Upper lobe of left lung (tissue), 6 donors: ENCODE results near the gene DCTN2. TPM values are rescaled to one million over a fixed set of nuclear protein-coding genes. Genes with fewer than 3 reads are reported as not detected.

ENCODE experiments used
- ATAC-seq, 2 donors: fragments of 200-7000 bp; cut with Tn5 transposase; one replicate each; pipeline ENCODE4 v1.9.1; 2022; ENCODE audit warnings: mild to moderate bottlenecking in 2 of 2, moderate library complexity in 2 of 2; ENCODE audit not compliant: low FRiP score in 2 of 2
- DNase-seq, 2 donors: peaks; one replicate each; pipeline ENCODE4 v3.0.0-alpha.2; 2019 to 2020
- H3K27ac ChIP-seq, 4 donors: fragments of 200-600 bp; sonication (generic); one replicate each; pipeline ENCODE4 v1.5.1; 2016 to 2019
- H3K27me3 ChIP-seq, 4 donors: fragments of 200-600 bp; sonication (generic); one replicate each; pipeline ENCODE4 v1.5.1; 2017 to 2019
- H3K36me3 ChIP-seq, 4 donors: fragments of 200-600 bp; sonication (generic); one replicate each; pipeline ENCODE4 v1.5.1; 2016 to 2019
- H3K4me1 ChIP-seq, 4 donors: fragments of 200-600 bp; sonication (generic); one replicate each; pipeline ENCODE4 v1.5.1; 2018 to 2019
- H3K4me3 ChIP-seq, 4 donors: fragments of 200-600 bp; sonication (generic); one replicate each; pipeline ENCODE4 v1.5.1; 2017 to 2019; ENCODE audit warnings: mild to moderate bottlenecking in 2 of 4, moderate library complexity in 1 of 4
- H3K9me3 ChIP-seq, 4 donors: fragments of 200-600 bp; sonication (generic); one replicate each; pipeline ENCODE4 v1.5.1; 2018 to 2019
- EP300 ChIP-seq, 4 donors: sonication (generic); formaldehyde crosslinking; IDR thresholded peaks; one replicate each; pipeline ENCODE4 v1.5.1; 2017; ENCODE audit warnings: antibody characterized with exemption in 4 of 4, control low read depth in 2 of 4
- POLR2A ChIP-seq, 4 donors: fragments of 450-650 bp; IDR thresholded peaks; one replicate each; pipeline ENCODE4 v1.5.1; 2016 to 2017; ENCODE audit warnings: antibody characterized with exemption in 4 of 4, mild to moderate bottlenecking in 2 of 4
- POLR2AphosphoS5 ChIP-seq, 2 donors: sonication (generic); formaldehyde crosslinking; IDR thresholded peaks; one replicate each; pipeline ENCODE4 v1.5.1; 2017; ENCODE audit warnings: antibody characterized with exemption in 2 of 2
- WGBS, 2 donors: methylation state at CpG; one replicate each; pipeline ENCODE4 v1.1.5; 2017 to 2018; 5-methylcytosine and 5-hydroxymethylcytosine counted together
- total RNA-seq, 6 donors: library from RNA; depleted of rRNA in 4 of 6; stranded (reverse); fragments of >200 nt in 4 of 6; gene quantifications; one replicate each; pipeline versions ENCODE4 v1.1.0 to v1.2.1, GENCODE V29; 2016 to 2021
- TF ChIP-seq, protein P1 (sequence below), 6 experiments: fragments of 450-650 bp in 4 of 6; fragments of 200-600 bp in 2 of 6; sonication (generic) in 2 of 6; IDR thresholded peaks; one replicate each; pipeline ENCODE4 v1.5.1; 2016 to 2019; ENCODE audit warnings: antibody characterized with exemption in 6 of 6
- donor health status: DM: no; HTN: no; CAD: no; lungs with moderate emphysema.
- donor health status: DM: no; HTN: yes; CAD: no; lungs with severe emphysema.

Gene DCTN2
- total RNA-seq, 6 donors from 2014 or later = 83.1 to 145 (median 110) TPM

GRCh38 chr12:57488402-57489156 is 58.4 kb downstream of the DCTN2 start:
- Histone ChIP-seq H3K4me1 (peaks cover 12 to 20% (median 15%) of the 10 kb centered on the region in 4 donors), H3K27ac (peak overlapping the region; percentile 77 to 88 (median 84)), H3K4me3 (peak overlapping the region; percentile 60 to 86 (median 78)), H3K36me3 (peaks cover 15 to 41% (median 29%) of the 10 kb centered on the region in 4 donors), H3K9me3 (no peaks in the 10 kb centered on the region), H3K27me3 (no peaks in the 10 kb centered on the region)
- TF ChIP-seq POLR2AphosphoS5 (IDR thresholded peaks at IDR 0.05) (no peak), EP300 (IDR thresholded peaks at IDR 0.05) (no peak), POLR2A (IDR thresholded peaks at IDR 0.05) (no peak)
- TF ChIP-seq, protein P1, sequence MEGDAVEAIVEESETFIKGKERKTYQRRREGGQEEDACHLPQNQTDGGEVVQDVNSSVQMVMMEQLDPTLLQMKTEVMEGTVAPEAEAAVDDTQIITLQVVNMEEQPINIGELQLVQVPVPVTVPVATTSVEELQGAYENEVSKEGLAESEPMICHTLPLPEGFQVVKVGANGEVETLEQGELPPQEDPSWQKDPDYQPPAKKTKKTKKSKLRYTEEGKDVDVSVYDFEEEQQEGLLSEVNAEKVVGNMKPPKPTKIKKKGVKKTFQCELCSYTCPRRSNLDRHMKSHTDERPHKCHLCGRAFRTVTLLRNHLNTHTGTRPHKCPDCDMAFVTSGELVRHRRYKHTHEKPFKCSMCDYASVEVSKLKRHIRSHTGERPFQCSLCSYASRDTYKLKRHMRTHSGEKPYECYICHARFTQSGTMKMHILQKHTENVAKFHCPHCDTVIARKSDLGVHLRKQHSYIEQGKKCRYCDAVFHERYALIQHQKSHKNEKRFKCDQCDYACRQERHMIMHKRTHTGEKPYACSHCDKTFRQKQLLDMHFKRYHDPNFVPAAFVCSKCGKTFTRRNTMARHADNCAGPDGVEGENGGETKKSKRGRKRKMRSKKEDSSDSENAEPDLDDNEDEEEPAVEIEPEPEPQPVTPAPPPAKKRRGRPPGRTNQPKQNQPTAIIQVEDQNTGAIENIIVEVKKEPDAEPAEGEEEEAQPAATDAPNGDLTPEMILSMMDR (IDR thresholded peaks at IDR 0.05) = no peak
- DNase-seq = no peak
- ATAC-seq = no peak
- WGBS, 2 donors = 31% methylated on average over 11 of the region's 11 CpGs

- TF ChIP-seq EP300 (IDR thresholded peaks at IDR 0.05) = peak in 1 of 4 donors; percentile 44
- TF ChIP-seq POLR2AphosphoS5 (IDR thresholded peaks at IDR 0.05) = peak; percentile 90 to 92
- TF ChIP-seq POLR2A (IDR thresholded peaks at IDR 0.05) = peak in 2 of 4 donors; percentile 46 to 74
- TF ChIP-seq, protein P1 (IDR thresholded peaks at IDR 0.05) = peak in 2 of 6 experiments; percentile 25 to 27
- Histone ChIP-seq H3K9me3 (no peaks in the 10 kb centered on the region), H3K4me3 (peak within 1 kb of the TSS; percentile 60 to 86 (median 78)), H3K27ac (peak within 1 kb of the TSS; percentile 77 to 88 (median 84)), H3K36me3 (peaks cover 15 to 37% (median 29%) of the 10 kb centered on the region in 4 donors), H3K4me1 (peaks cover 12 to 20% (median 15%) of the 10 kb centered on the region in 4 donors), H3K27me3 (no peaks in the 10 kb centered on the region)
- ATAC-seq = peak; percentile 97 to 99
- WGBS, 2 donors = 12 to 16% methylated on average over 31 to 47 of the region's 47 CpGs
- peak; percentile 93 to 98 for DNase-seq
These were observed 59.2 kb downstream of the DCTN2 start, which contains the start of gene MARS1 for GRCh38 chr12:57487597-57488401. MARS1 (plus strand) TSS chr12:57488068; CDS start chr12:57488091, 23 bp downstream.

GRCh38 chr12:57487055-57487596 is 59.9 kb downstream of the DCTN2 start:
- DNase-seq (no peak), ATAC-seq (no peak)
- Histone ChIP-seq H3K27ac (peak overlapping the region in 2 of 4 donors; percentile 86 to 88), H3K27me3 (no peaks in the 10 kb centered on the region), H3K4me3 (peak overlapping the region in 3 of 4 donors; percentile 73 to 86 (median 84)), H3K9me3 (no peaks in the 10 kb centered on the region), H3K4me1 (peaks cover 12 to 20% (median 15%) of the 10 kb centered on the region in 4 donors), H3K36me3 (peaks cover 15 to 31% (median 24%) of the 10 kb centered on the region in 4 donors)
- TF ChIP-seq, protein P1 (IDR thresholded peaks at IDR 0.05) = no peak
- no peak for TF ChIP-seq POLR2A (IDR thresholded peaks at IDR 0.05)
- no peak for TF ChIP-seq EP300 (IDR thresholded peaks at IDR 0.05)
- WGBS, 2 donors = 91 to 94% methylated on average over 27 of the region's 27 CpGs

DNA sequence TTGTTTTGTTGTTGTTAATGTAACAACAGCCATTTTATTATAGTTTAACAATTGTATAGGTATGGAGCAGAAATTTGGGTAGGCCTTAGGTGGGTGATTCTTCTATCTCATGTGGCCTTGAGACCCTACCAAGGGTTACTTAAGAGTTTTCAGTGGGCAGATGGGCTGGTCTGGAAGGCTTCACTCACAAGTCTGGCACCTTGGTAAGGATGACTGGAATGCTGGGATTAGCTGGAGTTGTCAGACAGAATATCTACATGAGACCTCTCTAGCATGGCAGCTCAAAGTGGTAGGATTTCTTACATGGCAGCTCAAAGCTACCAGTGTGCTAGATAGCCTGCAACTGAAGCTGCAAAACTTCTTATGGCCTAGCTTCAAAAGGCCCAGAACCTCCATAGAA is 61.3 kb downstream of the DCTN2 start:
- H3K27ac ChIP-seq = no peak overlapping the region
- no peaks in the 10 kb centered on the region for H3K27me3 ChIP-seq
- no peaks in the 10 kb centered on the region for H3K9me3 ChIP-seq
- H3K36me3 ChIP-seq = peaks cover 6 to 18% (median 10%) of the 10 kb centered on the region in 4 donors
- DNase-seq (no peak), ATAC-seq (no peak)
- TF ChIP-seq, protein P1 (IDR thresholded peaks at IDR 0.05) = no peak
- no peak for TF ChIP-seq POLR2A (IDR thresholded peaks at IDR 0.05)
- no peak for TF ChIP-seq EP300 (IDR thresholded peaks at IDR 0.05)
- TF ChIP-seq POLR2AphosphoS5 (IDR thresholded peaks at IDR 0.05) = no peak
- no peak overlapping the region for H3K4me3 ChIP-seq
- H3K4me1 ChIP-seq = peaks cover 12 to 20% (median 15%) of the 10 kb centered on the region in 4 donors
